HL-60 (cell line): ENCODE results near the gene DHX38.

Experiments used
- GABPA ChIP-seq: IDR thresholded peaks from 2 replicates; pipeline ENCODE4 v1.6.1; 2012; ENCODE audit warnings: low read depth
- TF ChIP-seq, protein P1 (sequence below): IDR thresholded peaks from one replicate; pipeline ENCODE4 v1.5.1; 2011; ENCODE audit warnings: low read length, control low read depth, inconsistent platforms; ENCODE audit not compliant: insufficient read depth
- TF ChIP-seq, protein P2 (sequence below): IDR thresholded peaks from 2 replicates; pipeline ENCODE4 v1.6.1; 2012; ENCODE audit warnings: low read depth; ENCODE audit not compliant: insufficient replicate concordance

DNA sequence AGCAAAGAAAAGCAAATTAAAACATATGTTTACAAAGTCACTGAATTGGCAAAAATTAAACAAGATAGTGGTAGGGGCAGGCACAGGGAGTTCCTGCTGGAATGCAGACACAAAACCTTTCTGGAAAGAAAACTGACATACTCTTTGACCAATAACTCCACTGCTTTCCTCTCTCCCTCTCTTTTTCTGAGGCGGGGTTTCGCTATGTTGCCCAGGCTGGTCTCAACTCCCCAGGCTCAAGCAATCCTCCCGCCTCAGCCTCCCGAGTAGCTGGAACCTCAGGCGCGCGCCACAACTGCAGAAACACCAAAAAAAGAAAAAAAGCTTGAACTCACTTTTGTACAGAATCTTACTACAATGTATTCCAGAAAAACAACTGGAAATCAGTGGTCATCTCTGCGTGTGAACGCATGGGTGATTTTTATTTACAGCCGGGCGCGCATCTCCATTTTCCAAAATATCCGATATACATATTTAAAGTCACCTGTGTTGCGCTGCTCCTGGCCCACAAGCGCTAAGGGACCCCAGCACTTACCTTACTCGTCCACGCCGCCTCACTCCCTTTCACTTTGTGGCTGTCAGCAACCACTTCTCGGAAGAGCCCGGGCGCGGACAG is 707 bp upstream of the DHX38 start:
- TF ChIP-seq, protein P1, sequence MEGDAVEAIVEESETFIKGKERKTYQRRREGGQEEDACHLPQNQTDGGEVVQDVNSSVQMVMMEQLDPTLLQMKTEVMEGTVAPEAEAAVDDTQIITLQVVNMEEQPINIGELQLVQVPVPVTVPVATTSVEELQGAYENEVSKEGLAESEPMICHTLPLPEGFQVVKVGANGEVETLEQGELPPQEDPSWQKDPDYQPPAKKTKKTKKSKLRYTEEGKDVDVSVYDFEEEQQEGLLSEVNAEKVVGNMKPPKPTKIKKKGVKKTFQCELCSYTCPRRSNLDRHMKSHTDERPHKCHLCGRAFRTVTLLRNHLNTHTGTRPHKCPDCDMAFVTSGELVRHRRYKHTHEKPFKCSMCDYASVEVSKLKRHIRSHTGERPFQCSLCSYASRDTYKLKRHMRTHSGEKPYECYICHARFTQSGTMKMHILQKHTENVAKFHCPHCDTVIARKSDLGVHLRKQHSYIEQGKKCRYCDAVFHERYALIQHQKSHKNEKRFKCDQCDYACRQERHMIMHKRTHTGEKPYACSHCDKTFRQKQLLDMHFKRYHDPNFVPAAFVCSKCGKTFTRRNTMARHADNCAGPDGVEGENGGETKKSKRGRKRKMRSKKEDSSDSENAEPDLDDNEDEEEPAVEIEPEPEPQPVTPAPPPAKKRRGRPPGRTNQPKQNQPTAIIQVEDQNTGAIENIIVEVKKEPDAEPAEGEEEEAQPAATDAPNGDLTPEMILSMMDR, result no peak
- TF ChIP-seq, protein P2, sequence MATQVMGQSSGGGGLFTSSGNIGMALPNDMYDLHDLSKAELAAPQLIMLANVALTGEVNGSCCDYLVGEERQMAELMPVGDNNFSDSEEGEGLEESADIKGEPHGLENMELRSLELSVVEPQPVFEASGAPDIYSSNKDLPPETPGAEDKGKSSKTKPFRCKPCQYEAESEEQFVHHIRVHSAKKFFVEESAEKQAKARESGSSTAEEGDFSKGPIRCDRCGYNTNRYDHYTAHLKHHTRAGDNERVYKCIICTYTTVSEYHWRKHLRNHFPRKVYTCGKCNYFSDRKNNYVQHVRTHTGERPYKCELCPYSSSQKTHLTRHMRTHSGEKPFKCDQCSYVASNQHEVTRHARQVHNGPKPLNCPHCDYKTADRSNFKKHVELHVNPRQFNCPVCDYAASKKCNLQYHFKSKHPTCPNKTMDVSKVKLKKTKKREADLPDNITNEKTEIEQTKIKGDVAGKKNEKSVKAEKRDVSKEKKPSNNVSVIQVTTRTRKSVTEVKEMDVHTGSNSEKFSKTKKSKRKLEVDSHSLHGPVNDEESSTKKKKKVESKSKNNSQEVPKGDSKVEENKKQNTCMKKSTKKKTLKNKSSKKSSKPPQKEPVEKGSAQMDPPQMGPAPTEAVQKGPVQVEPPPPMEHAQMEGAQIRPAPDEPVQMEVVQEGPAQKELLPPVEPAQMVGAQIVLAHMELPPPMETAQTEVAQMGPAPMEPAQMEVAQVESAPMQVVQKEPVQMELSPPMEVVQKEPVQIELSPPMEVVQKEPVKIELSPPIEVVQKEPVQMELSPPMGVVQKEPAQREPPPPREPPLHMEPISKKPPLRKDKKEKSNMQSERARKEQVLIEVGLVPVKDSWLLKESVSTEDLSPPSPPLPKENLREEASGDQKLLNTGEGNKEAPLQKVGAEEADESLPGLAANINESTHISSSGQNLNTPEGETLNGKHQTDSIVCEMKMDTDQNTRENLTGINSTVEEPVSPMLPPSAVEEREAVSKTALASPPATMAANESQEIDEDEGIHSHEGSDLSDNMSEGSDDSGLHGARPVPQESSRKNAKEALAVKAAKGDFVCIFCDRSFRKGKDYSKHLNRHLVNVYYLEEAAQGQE, result no peak
- TF ChIP-seq GABPA, result no peak
